HEK293 (cell line): ENCODE measurements around the gene PRKG1.

Source experiments
- CTCF ChIA-PET: fragments of 350-600 bp; formaldehyde crosslinking; extraction: SDS; loops from one replicate; lab custom pipeline; 2021; ENCODE audit warnings: antibody characterized with exemption; lab: Yijun Ruan, JAX
- POLR2A ChIA-PET: fragments of 300-600 bp; formaldehyde crosslinking; extraction: SDS; loops from one replicate; lab custom pipeline; 2020; ENCODE audit warnings: antibody characterized with exemption, inconsistent platforms; lab: Yijun Ruan, JAX
- H3K27ac ChIP-seq: fragments of 200-500 bp; sonication (Bioruptor generic); 2 replicates; pipeline ENCODE4 v1.5.1; 2014; ENCODE audit warnings: low read depth, low read length, control low read depth, inconsistent platforms; ENCODE audit errors: extremely low read depth
- H3K36me3 ChIP-seq, 2 experiments: fragments of 200-500 bp in 1 of 2; sonication (Bioruptor generic) in 1 of 2; 1 replicate in 1 of 2; 2 replicates in 1 of 2; pipeline ENCODE4 v1.5.1; 2014 to 2017; ENCODE audit warnings: inconsistent platforms in 2 of 2, low read length in 2 of 2; ENCODE audit not compliant: control insufficient read depth in 2 of 2, insufficient read depth in 1 of 2
- H3K4me1 ChIP-seq: fragments of 200-500 bp; sonication (Bioruptor generic); 2 replicates; pipeline ENCODE4 v1.5.1; 2014; ENCODE audit warnings: mild to moderate bottlenecking, low read length, inconsistent platforms; ENCODE audit not compliant: control insufficient read depth, insufficient read depth
- H3K4me3 ChIP-seq: 2 replicates; pipeline ENCODE4 v1.5.1; 2011; ENCODE audit warnings: low read depth, mild to moderate bottlenecking, control low read depth, low read length, moderate library complexity
- H3K9me3 ChIP-seq: fragments of 200-500 bp; sonication (Bioruptor generic); 2 replicates; pipeline ENCODE4 v1.5.1; 2014; ENCODE audit warnings: low read depth, low read length, inconsistent platforms; ENCODE audit not compliant: control insufficient read depth, insufficient read depth
- FEZF1 ChIP-seq: fragments of 450-650 bp; formaldehyde crosslinking; IDR thresholded peaks from 2 replicates; pipeline ENCODE4 v1.5.1; 2016; ENCODE audit warnings: missing biosample characterization, missing genetic modification characterization
- GLIS1 ChIP-seq: fragments of 450-650 bp; formaldehyde crosslinking; IDR thresholded peaks from 2 replicates; pipeline ENCODE4 v1.5.1; 2016; ENCODE audit warnings: missing biosample characterization, missing genetic modification characterization
- GLIS2 ChIP-seq: fragments of 450-650 bp; formaldehyde crosslinking; IDR thresholded peaks from 2 replicates; pipeline ENCODE4 v1.5.1; 2016; ENCODE audit warnings: missing biosample characterization, missing genetic modification characterization
- OSR2 ChIP-seq: fragments of 450-650 bp; formaldehyde crosslinking; IDR thresholded peaks from 2 replicates; pipeline ENCODE4 v1.5.1; 2016; ENCODE audit warnings: missing biosample characterization, missing genetic modification characterization
- TCF7L2 ChIP-seq: IDR thresholded peaks from 2 replicates; pipeline ENCODE4 v1.6.1; 2011; ENCODE audit warnings: low read depth, mild to moderate bottlenecking, inconsistent platforms, low read length, moderate library complexity, borderline replicate concordance
- ZBTB20 ChIP-seq: fragments of 450-650 bp; formaldehyde crosslinking; IDR thresholded peaks from 2 replicates; pipeline ENCODE4 v1.5.1; 2016; ENCODE audit warnings: missing biosample characterization, missing genetic modification characterization
- ZNF24 ChIP-seq: fragments of 450-650 bp; formaldehyde crosslinking; IDR thresholded peaks from 2 replicates; pipeline ENCODE4 v1.5.1; 2016; ENCODE audit warnings: missing biosample characterization, missing genetic modification characterization
- ZNF274 ChIP-seq, 2 experiments: fragments of 200-500 bp in 1 of 2; fragments of 450-650 bp in 1 of 2; sonication (Bioruptor generic) in 1 of 2; formaldehyde crosslinking in 1 of 2; IDR thresholded peaks; 2 replicates each; pipeline versions ENCODE4 v1.5.1 to v1.6.1; 2014 to 2016; ENCODE audit warnings: borderline replicate concordance in 1 of 2, inconsistent platforms in 1 of 2, low read length in 1 of 2, missing biosample characterization in 1 of 2, missing genetic modification characterization in 1 of 2
- ZNF473 ChIP-seq: fragments of 450-650 bp; formaldehyde crosslinking; IDR thresholded peaks from 2 replicates; pipeline ENCODE4 v1.5.1; 2017; ENCODE audit warnings: missing biosample characterization, missing genetic modification characterization
- ZNF501 ChIP-seq: fragments of 450-650 bp; formaldehyde crosslinking; IDR thresholded peaks from 2 replicates; pipeline ENCODE4 v1.5.1; 2016; ENCODE audit warnings: missing biosample characterization, missing genetic modification characterization
- ZNF521 ChIP-seq: fragments of 450-650 bp; formaldehyde crosslinking; IDR thresholded peaks from 2 replicates; pipeline ENCODE4 v1.5.1; 2017; ENCODE audit warnings: missing biosample characterization, mild to moderate bottlenecking, missing genetic modification characterization
- ZNF544 ChIP-seq: fragments of 450-650 bp; formaldehyde crosslinking; IDR thresholded peaks from 2 replicates; pipeline ENCODE4 v1.5.0; 2017; ENCODE audit warnings: missing biosample characterization, missing genetic modification characterization
- ZNF585B ChIP-seq: fragments of 450-650 bp; formaldehyde crosslinking; IDR thresholded peaks from 2 replicates; pipeline ENCODE4 v1.5.1; 2016; ENCODE audit warnings: missing biosample characterization, missing genetic modification characterization
- ZNF843 ChIP-seq: fragments of 450-650 bp; formaldehyde crosslinking; IDR thresholded peaks from 2 replicates; pipeline ENCODE4 v1.5.1; 2016; ENCODE audit warnings: missing biosample characterization, missing genetic modification characterization
- TF ChIP-seq, protein P1 (sequence below): fragments of 450-650 bp; formaldehyde crosslinking; IDR thresholded peaks from 2 replicates; pipeline ENCODE4 v1.5.1; 2017; ENCODE audit warnings: missing biosample characterization, missing genetic modification characterization
- TF ChIP-seq, protein P2 (sequence below): fragments of 450-650 bp; formaldehyde crosslinking; IDR thresholded peaks from 2 replicates; pipeline ENCODE4 v1.5.1; 2016; ENCODE audit warnings: missing biosample characterization, missing genetic modification characterization
- TF ChIP-seq, protein P3 (sequence below): fragments of 450-650 bp; formaldehyde crosslinking; IDR thresholded peaks from 2 replicates; pipeline ENCODE4 v1.5.1; 2017; ENCODE audit warnings: missing biosample characterization, missing genetic modification characterization
- TF ChIP-seq, protein P4 (sequence below): fragments of 450-650 bp; formaldehyde crosslinking; IDR thresholded peaks from 2 replicates; pipeline ENCODE4 v1.5.1; 2017; ENCODE audit warnings: missing biosample characterization, missing genetic modification characterization

Gene PRKG1

DNA sequence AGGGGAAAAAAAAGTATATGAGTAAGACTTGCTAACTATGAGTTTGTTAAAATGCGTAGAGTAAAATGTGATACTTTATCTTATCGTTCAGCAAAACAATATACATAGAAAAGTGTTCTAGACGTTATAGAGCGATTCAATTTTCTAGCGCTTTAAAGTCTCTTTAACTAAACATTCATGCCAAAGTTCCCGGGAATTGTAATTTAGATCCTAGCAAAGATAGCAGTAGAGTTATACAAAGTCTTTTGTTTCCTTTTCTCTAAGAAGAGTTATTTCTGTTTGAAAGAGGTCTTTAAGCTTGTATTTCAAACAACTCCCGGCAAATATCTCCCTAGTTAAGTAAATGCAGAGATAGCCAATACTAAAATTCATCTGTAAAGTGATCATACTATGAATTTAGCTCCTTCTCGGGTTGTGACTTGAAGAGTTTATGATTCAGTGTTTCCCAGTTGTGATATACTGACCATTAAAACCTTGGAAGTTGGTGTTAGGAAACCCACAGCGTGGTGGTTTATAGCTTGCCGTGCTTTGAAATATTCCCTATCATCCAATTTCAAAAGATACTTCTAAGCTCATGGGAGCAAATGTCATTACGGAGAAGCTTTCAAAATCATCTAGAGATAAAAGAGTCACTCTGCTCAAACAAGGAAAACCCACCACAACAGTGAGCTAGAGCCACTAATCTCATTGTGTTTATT lies 453.4 kb downstream of the PRKG1 start (continued):
- TF ChIP-seq, protein P1, sequence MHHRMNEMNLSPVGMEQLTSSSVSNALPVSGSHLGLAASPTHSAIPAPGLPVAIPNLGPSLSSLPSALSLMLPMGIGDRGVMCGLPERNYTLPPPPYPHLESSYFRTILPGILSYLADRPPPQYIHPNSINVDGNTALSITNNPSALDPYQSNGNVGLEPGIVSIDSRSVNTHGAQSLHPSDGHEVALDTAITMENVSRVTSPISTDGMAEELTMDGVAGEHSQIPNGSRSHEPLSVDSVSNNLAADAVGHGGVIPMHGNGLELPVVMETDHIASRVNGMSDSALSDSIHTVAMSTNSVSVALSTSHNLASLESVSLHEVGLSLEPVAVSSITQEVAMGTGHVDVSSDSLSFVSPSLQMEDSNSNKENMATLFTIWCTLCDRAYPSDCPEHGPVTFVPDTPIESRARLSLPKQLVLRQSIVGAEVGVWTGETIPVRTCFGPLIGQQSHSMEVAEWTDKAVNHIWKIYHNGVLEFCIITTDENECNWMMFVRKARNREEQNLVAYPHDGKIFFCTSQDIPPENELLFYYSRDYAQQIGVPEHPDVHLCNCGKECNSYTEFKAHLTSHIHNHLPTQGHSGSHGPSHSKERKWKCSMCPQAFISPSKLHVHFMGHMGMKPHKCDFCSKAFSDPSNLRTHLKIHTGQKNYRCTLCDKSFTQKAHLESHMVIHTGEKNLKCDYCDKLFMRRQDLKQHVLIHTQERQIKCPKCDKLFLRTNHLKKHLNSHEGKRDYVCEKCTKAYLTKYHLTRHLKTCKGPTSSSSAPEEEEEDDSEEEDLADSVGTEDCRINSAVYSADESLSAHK (tag by site-specific recombination): no peak
- no peak for TF ChIP-seq ZNF274 (IDR thresholded peaks at IDR 0.05; ENCODE audit: low read length)
- TF ChIP-seq ZNF274 (tag by site-specific recombination; IDR thresholded peaks at IDR 0.05; ENCODE audit: borderline replicate concordance): no peak
- TF ChIP-seq, protein P2, sequence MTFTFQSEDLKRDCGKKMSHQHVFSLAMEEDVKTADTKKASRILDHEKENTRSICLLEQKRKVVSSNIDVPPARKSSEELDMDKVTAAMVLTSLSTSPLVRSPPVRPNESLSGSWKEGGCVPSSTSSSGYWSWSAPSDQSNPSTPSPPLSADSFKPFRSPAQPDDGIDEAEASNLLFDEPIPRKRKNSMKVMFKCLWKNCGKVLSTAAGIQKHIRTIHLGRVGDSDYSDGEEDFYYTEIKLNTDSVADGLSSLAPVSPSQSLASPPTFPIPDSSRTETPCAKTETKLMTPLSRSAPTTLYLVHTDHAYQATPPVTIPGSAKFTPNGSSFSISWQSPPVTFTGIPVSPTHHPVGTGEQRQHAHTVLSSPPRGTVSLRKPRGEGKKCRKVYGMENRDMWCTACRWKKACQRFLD (tag by site-specific recombination): no peak
- TF ChIP-seq ZNF473 (tag by site-specific recombination): no peak
- TF ChIP-seq, protein P3, sequence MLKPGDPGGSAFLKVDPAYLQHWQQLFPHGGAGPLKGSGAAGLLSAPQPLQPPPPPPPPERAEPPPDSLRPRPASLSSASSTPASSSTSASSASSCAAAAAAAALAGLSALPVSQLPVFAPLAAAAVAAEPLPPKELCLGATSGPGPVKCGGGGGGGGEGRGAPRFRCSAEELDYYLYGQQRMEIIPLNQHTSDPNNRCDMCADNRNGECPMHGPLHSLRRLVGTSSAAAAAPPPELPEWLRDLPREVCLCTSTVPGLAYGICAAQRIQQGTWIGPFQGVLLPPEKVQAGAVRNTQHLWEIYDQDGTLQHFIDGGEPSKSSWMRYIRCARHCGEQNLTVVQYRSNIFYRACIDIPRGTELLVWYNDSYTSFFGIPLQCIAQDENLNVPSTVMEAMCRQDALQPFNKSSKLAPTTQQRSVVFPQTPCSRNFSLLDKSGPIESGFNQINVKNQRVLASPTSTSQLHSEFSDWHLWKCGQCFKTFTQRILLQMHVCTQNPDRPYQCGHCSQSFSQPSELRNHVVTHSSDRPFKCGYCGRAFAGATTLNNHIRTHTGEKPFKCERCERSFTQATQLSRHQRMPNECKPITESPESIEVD (tag by site-specific recombination): peak; percentile 75
- TF ChIP-seq ZNF521: no peak
- peak; percentile 67; the same call in 1 of the 2 replicates for TF ChIP-seq ZNF843 (tag by site-specific recombination)
- TF ChIP-seq ZBTB20: no peak
- TF ChIP-seq FEZF1 (tag by site-specific recombination): 0 out of 2 replicates have a peak, but pooled peaks have one; percentile 6
- no peak for TF ChIP-seq ZNF501
- TF ChIP-seq, protein P4, sequence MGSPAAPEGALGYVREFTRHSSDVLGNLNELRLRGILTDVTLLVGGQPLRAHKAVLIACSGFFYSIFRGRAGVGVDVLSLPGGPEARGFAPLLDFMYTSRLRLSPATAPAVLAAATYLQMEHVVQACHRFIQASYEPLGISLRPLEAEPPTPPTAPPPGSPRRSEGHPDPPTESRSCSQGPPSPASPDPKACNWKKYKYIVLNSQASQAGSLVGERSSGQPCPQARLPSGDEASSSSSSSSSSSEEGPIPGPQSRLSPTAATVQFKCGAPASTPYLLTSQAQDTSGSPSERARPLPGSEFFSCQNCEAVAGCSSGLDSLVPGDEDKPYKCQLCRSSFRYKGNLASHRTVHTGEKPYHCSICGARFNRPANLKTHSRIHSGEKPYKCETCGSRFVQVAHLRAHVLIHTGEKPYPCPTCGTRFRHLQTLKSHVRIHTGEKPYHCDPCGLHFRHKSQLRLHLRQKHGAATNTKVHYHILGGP (tag by site-specific recombination): no peak
- peak; percentile 96 for TF ChIP-seq TCF7L2
- peak; percentile 71; the same call in 1 of the 2 replicates for TF ChIP-seq OSR2
- TF ChIP-seq GLIS2 (tag by site-specific recombination): no peak
- no peak for TF ChIP-seq ZNF24 (tag by site-specific recombination)

DNA sequence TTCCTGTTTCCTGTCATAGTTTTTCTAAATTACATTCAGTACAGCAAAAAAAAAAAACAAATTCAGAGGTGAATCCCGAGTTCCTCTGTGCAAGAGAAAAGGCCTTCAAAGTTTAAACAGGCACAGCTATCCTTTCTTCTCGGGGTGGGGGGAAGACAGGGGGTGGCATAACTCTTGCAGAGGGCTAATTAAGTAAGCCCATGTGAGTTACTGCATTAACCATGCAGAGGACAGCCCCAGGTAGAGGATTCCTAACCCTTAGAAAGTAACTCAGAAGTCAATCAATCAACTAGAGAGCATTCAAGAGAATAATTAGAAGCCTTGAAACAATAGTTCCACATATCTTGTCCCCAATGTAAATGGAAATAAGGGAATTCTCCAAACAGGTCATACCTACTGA lies 454.2 kb downstream of the PRKG1 start:
- peak; percentile 66 for TF ChIP-seq GLIS1 (tag by site-specific recombination)
- no peak for TF ChIP-seq ZNF585B
- H3K4me1 ChIP-seq: peaks cover 3% of the 10 kb centered on the region; the same call in 1 of the 2 replicates
- no peaks in the 10 kb centered on the region for H3K36me3 ChIP-seq
- no peaks in the 10 kb centered on the region for H3K9me3 ChIP-seq
- H3K27ac ChIP-seq: no peak overlapping the region
- no peak overlapping the region for H3K4me3 ChIP-seq
- CTCF ChIA-PET: no interaction called here
- POLR2A ChIA-PET: no interaction called here

DNA sequence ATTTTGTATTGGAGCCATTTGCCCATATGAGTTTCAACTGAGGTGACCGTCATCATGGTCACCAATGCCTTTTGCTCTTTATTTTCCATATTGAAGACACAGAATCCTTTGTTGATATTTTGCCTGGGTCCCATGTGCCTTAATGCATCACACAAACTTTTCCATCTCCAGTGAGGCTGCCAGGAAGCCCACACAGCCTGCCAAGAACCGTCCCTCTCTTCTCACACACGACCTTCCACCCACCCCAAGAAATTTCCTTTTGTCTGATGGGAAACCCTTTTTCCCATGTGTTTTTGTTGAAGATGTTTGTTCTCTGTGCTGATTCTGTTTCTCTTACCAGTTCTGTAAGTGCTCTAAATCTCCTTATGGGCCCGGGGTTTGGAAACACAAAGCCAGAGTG lies 456.3 kb downstream of the PRKG1 start:
- Histone ChIP-seq H3K9me3 (no peaks in the 10 kb centered on the region), H3K4me3 (no peak overlapping the region), H3K4me1 (peaks cover 3% of the 10 kb centered on the region; the same call in 1 of the 2 replicates), H3K36me3 (no peaks in the 10 kb centered on the region), H3K27ac (no peak overlapping the region)
- ChIA-PET POLR2A (no interaction called here), CTCF (no interaction called here)
- no peak for TF ChIP-seq ZNF544 (tag by site-specific recombination)
